Immature natural killer cell (primary cell): Measurements from ENCODE around the gene CHAD. TPM values are rescaled to one million over a fixed set of nuclear protein-coding genes. Genes with fewer than 3 reads are reported as not detected.

ENCODE experiments used
- DNase-seq, 3 donors: peaks; one replicate each; pipeline ENCODE4 v3.0.0; 2022; ENCODE audit warnings: mixed read lengths in 1 of 3
- H3K27ac Mint-ChIP-seq, 6 donors: one replicate each; pipeline ENCODE4 v1.8.0; 2020; ENCODE audit warnings: mixed read lengths in 6 of 6, mild to moderate bottlenecking in 5 of 6, inconsistent platforms in 4 of 6, moderate library complexity in 3 of 6
- H3K27me3 Mint-ChIP-seq, 3 donors: one replicate each; pipeline ENCODE4 v1.8.0; 2020 to 2021; ENCODE audit warnings: low read depth in 3 of 3, mild to moderate bottlenecking in 3 of 3, mixed read lengths in 3 of 3, moderate library complexity in 3 of 3, inconsistent platforms in 1 of 3
- H3K36me3 Mint-ChIP-seq, 3 donors: one replicate each; pipeline ENCODE4 v1.8.0; 2020; ENCODE audit warnings: mixed read lengths in 3 of 3, inconsistent platforms in 2 of 3, mild to moderate bottlenecking in 2 of 3
- H3K4me1 Mint-ChIP-seq, 2 donors: one replicate each; pipeline ENCODE4 v1.8.0; 2020; ENCODE audit warnings: inconsistent platforms in 2 of 2, mild to moderate bottlenecking in 2 of 2, mixed read lengths in 2 of 2, moderate library complexity in 1 of 2
- H3K4me3 Mint-ChIP-seq, 5 donors: one replicate each; pipeline ENCODE4 v1.8.0; 2020; ENCODE audit warnings: mild to moderate bottlenecking in 5 of 5, mixed read lengths in 5 of 5, inconsistent platforms in 3 of 5, moderate library complexity in 3 of 5
- H3K9me3 Mint-ChIP-seq, 6 donors: one replicate each; pipeline ENCODE4 v1.8.0; 2020; ENCODE audit warnings: mild to moderate bottlenecking in 6 of 6, mixed read lengths in 6 of 6, inconsistent platforms in 4 of 6, moderate library complexity in 3 of 6
- polyA plus RNA-seq, 3 donors: library from polyadenylated mRNA; unstranded; fragments of 300-500 nt; fragmentation: Illumina TruSeq; gene quantifications; one replicate each; pipeline ENCODE4 v1.2.3, GENCODE V29; 2021

CHAD gene
- polyA plus RNA-seq, 3 donors from 2014 or later: not detected

GRCh38 chr17:50466371-50467113 is 2.1 kb downstream of the CHAD start:
- Mint-ChIP-seq H3K27ac (no peak overlapping the region), H3K4me3 (no peak overlapping the region), H3K9me3 (peaks cover 0 to 2% (median 0%) of the 10 kb centered on the region in 6 donors), H3K27me3 (peaks cover 4 to 10% (median 8%) of the 10 kb centered on the region in 3 donors), H3K4me1 (peaks cover 6 to 12% of the 10 kb centered on the region in 2 donors), H3K36me3 (peaks cover 0 to 4% (median 0%) of the 10 kb centered on the region in 3 donors)
- DNase-seq: no peak

DNA sequence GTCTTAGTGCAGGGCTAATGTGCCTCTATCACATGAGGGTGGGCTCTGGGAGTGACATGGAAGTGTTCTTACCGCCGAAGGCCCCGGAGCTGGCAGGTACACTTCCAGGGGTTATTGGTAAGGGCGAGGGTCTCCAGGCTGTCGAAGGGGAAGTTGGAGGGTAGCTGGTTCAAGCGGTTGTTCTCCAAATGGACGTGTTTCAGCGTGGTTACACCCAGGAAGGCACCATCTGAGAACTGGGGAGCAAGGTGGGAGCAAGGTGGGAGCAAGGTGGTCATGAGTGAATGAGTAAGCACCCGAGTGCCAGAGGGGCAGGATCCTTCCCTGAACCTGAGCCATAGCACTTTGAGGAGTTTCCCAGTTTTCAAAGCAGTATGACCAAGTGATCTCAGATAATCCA is 3.0 kb downstream of the CHAD start:
- Mint-ChIP-seq H3K4me3 (no peak overlapping the region), H3K4me1 (peaks cover 6 to 12% of the 10 kb centered on the region in 2 donors), H3K36me3 (peaks cover 0 to under 1% (median 0%) of the 10 kb centered on the region in 3 donors), H3K27me3 (peaks cover 0 to 10% (median 5%) of the 10 kb centered on the region in 3 donors), H3K9me3 (peaks cover 0 to 2% (median 0%) of the 10 kb centered on the region in 6 donors), H3K27ac (no peak overlapping the region)
- DNase-seq: no peak

DNA sequence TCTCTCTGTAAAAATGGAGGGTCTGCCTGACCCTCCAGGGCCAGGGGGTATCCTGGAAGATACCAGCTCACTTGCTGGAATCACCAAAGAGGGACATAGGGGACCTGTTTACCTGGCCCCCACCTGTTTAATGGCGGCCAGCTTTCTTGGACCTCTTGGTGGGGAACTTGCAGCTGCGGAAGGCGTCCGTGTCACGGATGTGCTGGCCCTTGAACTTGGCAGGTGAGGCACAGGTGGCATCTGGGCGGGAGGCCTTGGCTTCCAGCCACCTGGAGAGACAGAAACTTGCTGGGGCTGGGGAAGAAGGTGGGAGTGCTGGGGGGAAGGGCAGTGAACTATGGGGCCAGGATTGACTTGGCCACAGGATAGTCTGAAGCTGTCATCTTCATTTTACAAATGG is 3.5 kb downstream of the CHAD start:
- Mint-ChIP-seq H3K4me1 (peaks cover 6 to 12% of the 10 kb centered on the region in 2 donors), H3K27ac (no peak overlapping the region), H3K9me3 (peaks cover 0 to 2% (median 0%) of the 10 kb centered on the region in 6 donors), H3K36me3 (no peaks in the 10 kb centered on the region), H3K27me3 (peaks cover 0 to 10% (median 3%) of the 10 kb centered on the region in 3 donors), H3K4me3 (no peak overlapping the region)
- no peak for DNase-seq

GRCh38 chr17:50464736-50465135 is 3.9 kb downstream of the CHAD start:
- Mint-ChIP-seq H3K27ac (no peak overlapping the region), H3K4me3 (no peak overlapping the region), H3K36me3 (no peaks in the 10 kb centered on the region), H3K27me3 (peaks cover 0 to 8% (median 0%) of the 10 kb centered on the region in 3 donors), H3K4me1 (peaks cover 6 to 12% of the 10 kb centered on the region in 2 donors), H3K9me3 (peaks cover 0 to 2% (median 0%) of the 10 kb centered on the region in 6 donors)
- no peak for DNase-seq

GRCh38 chr17:50464121-50464520 is 4.6 kb downstream of the CHAD start:
- no peak overlapping the region for H3K4me3 Mint-ChIP-seq
- no peaks in the 10 kb centered on the region for H3K36me3 Mint-ChIP-seq
- H3K4me1 Mint-ChIP-seq: peaks cover 6 to 12% of the 10 kb centered on the region in 2 donors
- H3K27me3 Mint-ChIP-seq: peaks cover 0 to 8% (median 0%) of the 10 kb centered on the region in 3 donors
- peaks cover 0 to 2% (median 0%) of the 10 kb centered on the region in 6 donors for H3K9me3 Mint-ChIP-seq
- H3K27ac Mint-ChIP-seq: no peak overlapping the region
- DNase-seq: no peak

DNA sequence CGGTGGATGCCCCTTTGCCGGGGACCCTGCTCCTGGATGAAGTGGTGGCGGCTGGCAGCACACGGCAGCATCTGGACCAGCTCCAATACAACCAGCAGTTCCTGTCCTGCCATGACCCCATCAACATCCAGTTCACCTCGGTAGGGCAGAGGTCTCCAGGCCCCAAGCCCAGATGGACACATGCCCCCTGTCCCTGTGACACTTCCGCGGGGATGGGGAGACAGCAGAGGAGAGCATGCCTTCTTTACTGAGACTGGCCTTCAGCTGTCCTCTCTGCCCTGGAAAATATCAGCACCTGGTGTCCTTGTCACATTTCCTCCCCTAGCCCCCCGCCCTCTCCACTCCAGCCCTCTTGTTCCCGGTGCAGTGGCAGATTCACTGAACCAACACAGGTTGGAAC is 6.2 kb downstream of the CHAD start:
- H3K27me3 Mint-ChIP-seq: peaks cover 0 to 9% (median 0%) of the 10 kb centered on the region in 3 donors
- H3K4me1 Mint-ChIP-seq: peaks cover 0 to 1% of the 10 kb centered on the region in 2 donors
- H3K4me3 Mint-ChIP-seq: no peak overlapping the region
- no peaks in the 10 kb centered on the region for H3K36me3 Mint-ChIP-seq
- no peak overlapping the region for H3K27ac Mint-ChIP-seq
- DNase-seq: no peak
- H3K9me3 Mint-ChIP-seq: peaks cover 0 to 2% (median 0%) of the 10 kb centered on the region in 6 donors

DNA sequence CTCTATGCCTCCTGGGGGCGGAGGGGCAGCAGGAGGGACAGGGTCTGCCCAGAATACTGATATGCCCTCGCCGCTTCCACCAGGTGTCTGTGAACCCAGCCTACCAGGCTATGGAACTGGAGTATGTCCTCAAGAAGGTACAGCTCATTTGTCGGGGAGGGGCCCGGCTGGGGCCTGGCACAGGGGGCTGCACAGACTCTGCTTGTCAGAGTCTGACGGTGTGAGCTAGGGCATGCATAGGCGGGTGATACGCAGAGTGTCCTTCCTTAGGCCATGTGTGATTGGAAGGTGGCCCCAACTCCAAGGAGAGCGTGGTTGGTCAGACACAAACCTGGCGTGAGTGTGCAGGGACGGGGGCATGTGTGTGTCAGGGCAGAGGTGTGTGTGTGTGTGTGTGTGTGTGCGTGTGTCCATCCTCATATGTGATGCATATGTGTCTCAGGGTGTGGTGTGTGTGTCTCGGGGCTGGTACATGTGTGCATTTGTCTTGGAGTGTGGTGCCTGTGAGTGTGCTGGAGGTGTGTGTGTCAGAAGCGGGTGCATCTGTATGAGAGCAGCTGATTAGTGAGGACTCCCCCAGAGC is 7.0 kb downstream of the CHAD start:
- no peak for DNase-seq
- peaks cover 0 to 9% (median 0%) of the 10 kb centered on the region in 3 donors for H3K27me3 Mint-ChIP-seq
- H3K4me1 Mint-ChIP-seq: no peaks in the 10 kb centered on the region
- H3K36me3 Mint-ChIP-seq: no peaks in the 10 kb centered on the region
- no peaks in the 10 kb centered on the region for H3K9me3 Mint-ChIP-seq
- peak overlapping the region in 1 of 6 donors; percentile 43 for H3K27ac Mint-ChIP-seq
- H3K4me3 Mint-ChIP-seq: no peak overlapping the region

DNA sequence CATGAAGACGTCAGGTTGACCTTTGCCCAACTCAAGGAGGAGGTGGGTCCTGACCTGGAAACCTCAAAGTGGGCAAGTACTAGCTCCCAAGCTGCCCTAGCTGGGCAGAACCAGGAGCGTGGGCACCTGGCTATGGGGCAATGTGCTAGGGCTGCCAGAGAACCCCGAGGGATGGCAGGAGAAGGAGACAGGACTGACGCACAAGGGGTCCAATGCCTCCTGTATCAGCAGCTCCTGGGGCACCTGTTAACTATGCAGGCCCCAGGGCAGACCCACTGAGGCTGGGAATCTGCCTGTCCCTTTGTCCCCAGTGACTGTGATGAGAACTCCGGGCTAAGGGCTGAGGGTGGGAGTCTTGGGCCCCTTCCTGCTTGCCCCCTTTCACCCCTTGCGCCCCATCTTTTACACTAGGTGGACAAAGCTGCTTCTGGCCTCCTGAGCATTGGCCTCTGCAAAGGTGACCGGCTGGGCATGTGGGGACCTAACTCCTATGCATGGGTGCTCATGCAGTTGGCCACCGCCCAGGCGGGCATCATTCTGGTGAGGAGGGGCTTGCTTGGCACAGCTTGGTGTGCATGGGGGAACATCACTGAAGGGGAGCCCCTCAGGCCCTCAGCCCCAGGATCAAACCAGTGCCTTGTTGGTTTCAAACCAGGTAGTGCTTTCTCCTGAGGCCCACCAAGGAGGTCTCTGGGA is 7.7 kb downstream of the CHAD start:
- Mint-ChIP-seq H3K4me1 (no peaks in the 10 kb centered on the region), H3K36me3 (peaks cover 0 to under 1% (median 0%) of the 10 kb centered on the region in 3 donors), H3K27me3 (peaks cover 0 to 6% (median 0%) of the 10 kb centered on the region in 3 donors), H3K9me3 (no peaks in the 10 kb centered on the region), H3K27ac (no peak overlapping the region), H3K4me3 (no peak overlapping the region)
- DNase-seq: no peak

- Mint-ChIP-seq H3K4me1 (no peaks in the 10 kb centered on the region), H3K4me3 (no peak overlapping the region), H3K27ac (no peak overlapping the region), H3K36me3 (peaks cover 0 to 4% (median 0%) of the 10 kb centered on the region in 3 donors), H3K27me3 (peaks cover 0 to 6% (median 0%) of the 10 kb centered on the region in 3 donors), H3K9me3 (no peaks in the 10 kb centered on the region)
- DNase-seq: no peak
These were observed 8.9 kb downstream of the CHAD start for GRCh38 chr17:50459756-50460155.

DNA sequence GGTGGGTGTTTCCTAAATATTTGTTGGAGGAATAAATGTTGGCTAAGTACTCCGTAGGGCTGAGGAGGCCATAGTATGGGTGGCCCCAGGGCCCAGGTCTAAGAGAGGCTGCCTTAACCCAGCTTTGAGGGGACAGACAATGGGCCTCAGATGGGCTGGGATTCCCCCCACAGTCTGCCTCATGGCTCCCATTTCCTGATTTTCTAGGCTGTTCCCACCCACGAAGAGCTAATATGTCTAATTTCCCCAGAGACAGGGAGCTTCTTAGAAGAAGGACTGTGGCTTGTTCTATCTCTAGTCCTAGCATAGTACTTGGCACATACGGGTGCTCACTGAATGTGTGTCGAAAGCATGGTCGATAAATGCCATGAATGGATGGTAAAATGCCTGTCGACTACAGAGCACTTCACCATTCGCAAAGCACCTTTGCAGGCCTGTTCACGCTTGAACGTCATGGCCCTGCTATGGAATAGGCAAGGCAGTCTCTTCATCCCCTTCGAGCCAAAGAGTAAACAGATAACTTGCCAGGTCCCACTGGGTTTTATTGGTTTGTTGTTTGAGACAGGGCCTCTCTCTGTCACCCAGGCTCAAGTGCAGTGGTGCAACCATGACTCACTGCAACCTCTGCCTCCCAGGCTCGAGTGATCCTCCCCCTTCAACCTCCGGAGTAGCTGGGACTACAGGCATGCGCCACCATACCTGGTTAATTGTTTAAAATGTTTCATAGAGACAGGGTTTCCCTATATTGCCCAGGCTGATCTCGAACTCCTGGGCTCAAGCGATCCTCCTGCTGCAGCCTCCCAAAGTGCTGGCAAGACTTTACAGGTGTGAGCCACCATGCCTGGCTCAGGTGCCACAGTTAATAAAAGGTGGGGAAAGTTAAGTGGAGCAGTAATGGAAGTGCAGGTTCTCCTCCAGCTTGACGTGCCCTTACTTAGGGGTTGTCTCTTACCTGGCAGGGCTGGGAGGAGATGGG is 9.7 kb downstream of the CHAD start:
- Mint-ChIP-seq H3K27me3 (peaks cover 0 to 7% (median 0%) of the 10 kb centered on the region in 3 donors), H3K9me3 (no peaks in the 10 kb centered on the region), H3K36me3 (peaks cover 0 to 4% (median 0%) of the 10 kb centered on the region in 3 donors), H3K27ac (no peak overlapping the region), H3K4me1 (no peaks in the 10 kb centered on the region), H3K4me3 (no peak overlapping the region)
- no peak for DNase-seq

- Mint-ChIP-seq H3K4me1 (no peaks in the 10 kb centered on the region), H3K9me3 (no peaks in the 10 kb centered on the region), H3K36me3 (peaks cover 0 to 4% (median 4%) of the 10 kb centered on the region in 3 donors), H3K4me3 (no peak overlapping the region), H3K27me3 (peaks cover 0 to 7% (median 0%) of the 10 kb centered on the region in 3 donors), H3K27ac (no peak overlapping the region)
- no peak for DNase-seq
These were observed 10.4 kb downstream of the CHAD start for GRCh38 chr17:50458270-50458669.

- H3K27me3 Mint-ChIP-seq: peaks cover 0 to 7% (median 0%) of the 10 kb centered on the region in 3 donors
- DNase-seq: no peak
- peaks cover 0 to 4% (median 4%) of the 10 kb centered on the region in 3 donors for H3K36me3 Mint-ChIP-seq
- H3K4me1 Mint-ChIP-seq: no peaks in the 10 kb centered on the region
- H3K4me3 Mint-ChIP-seq: no peak overlapping the region
- H3K9me3 Mint-ChIP-seq: no peaks in the 10 kb centered on the region
- no peak overlapping the region for H3K27ac Mint-ChIP-seq
These were observed 11.1 kb downstream of the CHAD start for GRCh38 chr17:50457621-50458020.

- peaks cover 0 to 6% (median 0%) of the 10 kb centered on the region in 3 donors for H3K27me3 Mint-ChIP-seq
- peaks cover 0 to 8% (median 4%) of the 10 kb centered on the region in 3 donors for H3K36me3 Mint-ChIP-seq
- no peaks in the 10 kb centered on the region for H3K9me3 Mint-ChIP-seq
- no peaks in the 10 kb centered on the region for H3K4me1 Mint-ChIP-seq
- H3K27ac Mint-ChIP-seq: no peak overlapping the region
- H3K4me3 Mint-ChIP-seq: no peak overlapping the region
- no peak for DNase-seq
These were observed 14.8 kb downstream of the CHAD start for GRCh38 chr17:50453901-50454300.
